NCI-H2196 (cell line): ENCODE data around the gene AGRP.
"Not testable (repeated sequence)": the region's sequence is repeated elsewhere in the genome, so short reads cannot be mapped to it uniquely, and the experiment has no call there.

Experiments used
- DNase-seq: peaks from one replicate; lab custom pipeline; 2025; ENCODE audit not compliant: unreplicated experiment; lab: John Stamatoyannopoulos, UW

AGRP gene, protein sequence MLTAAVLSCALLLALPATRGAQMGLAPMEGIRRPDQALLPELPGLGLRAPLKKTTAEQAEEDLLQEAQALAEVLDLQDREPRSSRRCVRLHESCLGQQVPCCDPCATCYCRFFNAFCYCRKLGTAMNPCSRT

GRCh38 chr16:67483150-67483549 lies at the start of gene AGRP:
AGRP (minus strand) TSS chr16:67483547; CDS start chr16:67483398, 149 bp downstream.
- no peak for DNase-seq

- DNase-seq, result no peak
Observed at GRCh38 chr16:67531247-67531646, 47.9 kb upstream of the AGRP start.

DNA sequence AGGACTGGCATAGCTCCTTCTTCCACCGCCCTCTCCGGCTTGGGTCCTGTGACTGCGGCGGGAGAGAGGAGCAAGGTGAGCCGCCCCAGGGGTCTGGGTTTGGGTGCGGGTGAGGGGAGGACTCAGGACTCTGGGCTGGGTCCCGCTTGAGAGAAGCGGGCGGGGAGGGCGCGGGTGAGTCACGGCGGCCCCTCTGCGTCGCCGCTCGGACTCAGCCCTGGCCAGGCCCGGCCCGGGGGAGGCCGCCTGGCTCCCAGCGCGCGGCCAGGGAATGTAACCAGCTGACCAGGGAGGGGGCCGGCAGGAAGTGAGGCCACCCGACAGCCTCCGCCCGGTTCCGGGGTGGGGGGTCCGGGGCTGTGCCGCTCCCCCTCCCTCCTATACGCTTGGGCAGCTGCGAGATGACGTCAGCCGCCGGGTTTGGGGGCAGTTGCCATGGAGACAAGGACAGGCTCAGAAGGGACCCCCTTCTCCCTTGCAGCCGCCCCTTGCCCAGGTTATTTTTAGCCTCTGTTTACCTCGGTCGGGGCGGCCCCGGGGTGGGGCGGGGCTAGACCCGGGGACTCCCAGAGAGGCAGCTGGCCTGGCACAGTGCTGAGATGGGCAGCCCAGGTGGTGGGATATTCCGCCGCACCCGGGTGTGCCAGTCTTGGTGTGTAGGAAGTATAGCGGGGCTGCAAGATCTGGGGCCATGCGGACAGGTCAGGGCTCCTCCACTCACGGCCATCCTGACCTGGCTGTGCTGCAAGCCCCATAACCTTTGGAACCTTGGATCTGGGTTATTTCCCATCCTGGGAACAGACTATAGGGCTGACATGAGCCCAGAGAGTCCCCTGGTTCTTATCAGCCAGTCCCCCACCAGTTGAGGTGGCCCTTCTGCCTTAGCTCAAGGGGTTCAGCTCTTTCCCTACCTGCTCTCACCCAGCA lies 46.9 kb upstream of the AGRP start:
- peak; percentile 27 for DNase-seq

DNA sequence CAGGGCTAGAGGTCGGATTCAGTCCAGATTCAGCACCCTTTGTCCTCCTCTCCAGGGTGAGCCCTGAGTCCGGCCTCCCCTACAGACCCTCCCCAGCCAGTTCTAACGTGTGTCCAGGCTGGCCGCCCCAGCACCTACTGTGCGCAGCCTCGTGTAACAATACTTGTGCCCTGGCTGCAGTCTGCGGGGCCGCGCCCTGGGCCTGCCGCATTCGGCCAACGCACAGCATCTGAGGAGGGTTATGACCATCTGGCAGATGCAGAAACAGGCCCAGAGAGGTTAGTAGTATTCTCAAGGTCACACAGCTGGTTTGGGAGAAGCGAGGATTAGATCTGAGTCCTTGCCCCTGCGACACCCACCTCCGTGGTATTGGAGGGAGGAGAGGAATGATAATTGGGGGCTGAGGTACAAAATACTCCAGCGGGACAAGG lies 46.2 kb upstream of the AGRP start:
- no peak for DNase-seq

GRCh38 chr16:67528870-67529581 lies 45.7 kb upstream of the AGRP start:
- DNase-seq, result no peak

DNA sequence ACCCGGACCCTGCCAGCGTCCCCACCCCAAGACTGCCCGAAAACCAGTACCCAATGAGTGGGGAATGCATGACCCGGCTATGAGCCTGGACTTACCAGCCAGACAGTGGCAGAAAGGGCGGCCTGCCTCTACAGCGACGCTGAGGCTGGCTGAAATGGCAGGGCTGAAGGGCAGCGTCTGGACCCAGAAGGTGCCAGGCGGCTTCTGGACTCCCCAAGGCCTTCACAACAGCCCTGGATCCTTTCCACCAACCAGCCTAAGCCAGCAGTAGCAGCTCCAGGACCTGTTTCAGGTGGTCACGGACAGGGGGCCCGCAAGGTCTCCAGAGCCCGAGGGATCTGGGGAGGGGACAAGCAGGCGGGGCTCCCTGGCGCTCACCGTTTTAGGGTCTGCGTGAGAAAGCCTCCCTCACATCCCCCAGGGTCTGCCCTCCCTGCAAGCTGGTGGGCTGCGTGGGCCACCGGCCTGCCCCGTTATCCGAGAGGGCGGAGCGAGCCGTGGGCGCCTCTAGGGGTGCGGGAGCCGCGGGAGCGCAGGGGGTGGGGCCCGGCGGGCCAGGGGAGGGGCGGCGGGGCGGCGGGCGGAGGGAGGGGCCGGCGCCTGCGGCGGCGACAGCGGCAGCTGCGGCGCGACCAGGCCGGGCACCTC lies 45.0 kb upstream of the AGRP start, which contains the start of gene RIPOR1:
RIPOR1 (plus strand) TSS at position 608 of the 648 bp plus-strand sequence. CDS start 9,618 bp downstream, outside the sequence.
- DNase-seq, result no peak

DNA sequence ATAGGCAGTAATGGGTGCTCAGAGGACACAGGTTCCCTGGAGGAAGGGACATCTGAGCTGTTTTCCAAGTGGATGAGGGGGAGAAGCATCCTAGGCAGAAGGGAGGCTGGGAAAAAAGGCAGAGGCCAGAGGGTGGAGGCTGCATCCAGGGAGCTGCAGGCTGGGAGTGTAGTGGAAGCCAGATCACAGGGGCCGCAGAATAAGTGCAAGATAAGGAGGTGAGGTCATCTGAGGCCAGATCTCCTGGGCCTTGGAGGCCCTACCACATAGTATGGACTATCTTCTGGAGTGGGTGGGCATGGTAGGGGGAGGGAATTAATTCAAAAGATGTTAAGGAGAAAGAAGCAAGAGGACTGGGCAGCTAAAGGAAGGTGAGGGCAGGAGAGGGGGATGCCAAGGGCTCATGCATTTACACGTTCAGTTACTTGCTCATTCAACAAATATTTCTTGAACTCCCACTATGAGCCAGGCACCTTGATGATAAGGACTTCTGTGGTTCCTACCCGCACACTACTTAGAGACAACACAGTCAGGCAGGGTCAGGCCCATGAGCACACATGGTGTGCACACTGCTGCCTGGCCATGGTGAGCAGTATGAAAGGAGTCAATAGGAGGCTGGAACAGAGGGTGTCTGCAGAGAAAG lies 42.9 kb upstream of the AGRP start:
- DNase-seq, result no peak

DNA sequence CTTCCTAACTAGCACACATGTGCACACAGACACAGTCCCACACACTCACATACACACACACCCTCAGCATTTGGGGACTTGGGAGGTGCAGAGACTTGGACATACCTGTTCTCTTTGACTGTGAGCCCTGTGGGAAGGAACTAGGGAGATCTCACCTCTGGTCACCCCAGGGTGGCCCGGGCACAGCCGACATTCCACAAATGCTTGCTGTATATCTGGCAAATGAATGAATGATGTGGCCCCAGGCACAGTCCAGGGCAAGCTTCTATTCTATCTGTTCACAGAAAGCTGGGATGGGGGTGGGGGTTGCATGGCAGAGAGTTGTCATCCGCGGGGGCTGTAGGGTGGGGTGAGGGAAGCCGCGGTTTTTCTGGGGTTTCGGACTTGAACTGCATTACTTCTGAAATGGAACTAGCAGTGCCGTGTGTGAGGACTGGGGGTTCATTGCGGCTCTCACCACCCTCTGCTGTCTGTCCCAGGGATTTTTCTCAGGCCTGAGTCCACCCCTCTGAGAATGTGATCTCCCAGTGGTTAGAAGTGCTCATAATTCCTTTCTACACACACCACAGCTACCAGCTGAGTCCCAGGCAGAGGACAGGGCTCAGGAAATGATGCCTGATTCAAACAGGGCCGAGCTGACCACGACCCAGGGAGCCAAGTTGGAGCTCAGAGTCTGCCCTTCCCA lies 42.0 kb upstream of the AGRP start:
- no peak for DNase-seq

DNA sequence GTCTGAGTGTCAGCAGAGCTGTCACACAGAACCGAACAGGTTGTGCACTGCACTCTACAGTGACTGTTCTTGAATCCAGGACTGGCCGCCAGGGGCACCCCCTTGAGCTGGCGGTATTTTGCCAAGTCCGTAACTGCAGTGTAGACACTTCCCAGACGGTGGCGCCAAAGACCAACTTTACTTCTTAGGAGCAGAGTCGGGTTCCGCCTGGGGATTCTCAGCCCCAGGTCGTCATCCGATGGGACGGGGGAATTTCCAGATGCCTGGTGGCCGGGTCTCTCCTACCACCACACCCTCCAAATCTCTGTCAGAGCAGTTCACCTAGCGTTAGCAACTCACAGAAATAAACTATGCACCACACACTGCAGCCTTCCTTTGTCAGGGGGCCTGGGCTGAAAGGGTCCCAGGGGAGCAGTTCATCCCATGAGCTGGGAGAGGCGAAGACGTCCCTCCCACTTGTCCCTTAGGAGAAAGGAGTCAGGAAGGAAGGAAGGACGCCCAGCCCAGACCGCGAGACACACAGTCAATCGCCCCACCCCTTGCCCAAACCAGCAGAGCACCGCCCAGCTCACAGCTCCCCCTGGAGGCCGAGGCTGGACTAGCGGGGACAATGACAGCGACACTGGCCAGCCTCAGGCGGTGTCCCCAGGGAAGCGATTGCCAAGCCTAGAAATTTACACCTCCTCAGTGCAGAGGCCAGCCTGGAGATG lies 37.9 kb upstream of the AGRP start:
- peak; percentile 82 for DNase-seq

- DNase-seq, result no peak
Observed at GRCh38 chr16:67519242-67519641, 35.9 kb upstream of the AGRP start.

- no peak for DNase-seq
Observed at GRCh38 chr16:67518676-67519075, 35.3 kb upstream of the AGRP start.

GRCh38 chr16:67517661-67518423 lies 34.5 kb upstream of the AGRP start:
- DNase-seq, result no peak

DNA sequence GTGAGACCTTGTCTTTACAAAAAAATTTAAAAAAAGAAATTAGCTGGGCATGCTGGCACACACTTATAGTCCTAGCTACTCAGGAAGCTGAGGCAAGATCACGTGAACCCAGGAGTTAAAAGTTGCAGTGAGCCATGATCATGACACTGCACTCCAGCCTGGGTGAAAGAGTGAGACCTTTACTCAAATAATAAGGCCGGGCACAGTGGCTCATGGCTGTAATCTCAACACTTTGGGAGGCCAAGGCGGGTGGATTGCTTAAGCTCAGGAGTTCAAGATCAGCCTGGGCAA lies 33.8 kb upstream of the AGRP start:
- no peak for DNase-seq

GRCh38 chr16:67516296-67517154 lies 33.2 kb upstream of the AGRP start:
- no peak for DNase-seq

DNA sequence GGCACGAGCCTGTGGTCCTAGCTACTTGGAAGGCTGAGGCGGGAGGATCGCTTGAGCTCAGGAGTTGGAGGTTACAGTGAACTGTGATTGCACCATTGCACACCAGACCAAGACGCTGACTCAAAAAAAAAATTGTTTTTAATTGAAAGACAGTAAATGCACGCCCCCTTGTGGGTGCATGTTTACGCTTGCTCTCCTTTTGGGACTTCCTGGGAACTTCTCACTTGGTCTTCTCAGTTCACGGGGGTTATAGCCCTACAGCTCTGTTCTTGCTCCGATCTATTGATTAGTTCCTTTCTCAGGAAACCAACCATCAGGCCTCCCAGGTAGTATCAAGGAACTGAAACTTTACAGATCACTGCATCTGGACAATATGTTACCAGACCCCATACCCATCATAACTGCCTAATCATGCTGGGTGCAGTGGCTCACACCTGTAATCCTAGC lies 31.1 kb upstream of the AGRP start:
- DNase-seq, result peak; percentile 53

DNA sequence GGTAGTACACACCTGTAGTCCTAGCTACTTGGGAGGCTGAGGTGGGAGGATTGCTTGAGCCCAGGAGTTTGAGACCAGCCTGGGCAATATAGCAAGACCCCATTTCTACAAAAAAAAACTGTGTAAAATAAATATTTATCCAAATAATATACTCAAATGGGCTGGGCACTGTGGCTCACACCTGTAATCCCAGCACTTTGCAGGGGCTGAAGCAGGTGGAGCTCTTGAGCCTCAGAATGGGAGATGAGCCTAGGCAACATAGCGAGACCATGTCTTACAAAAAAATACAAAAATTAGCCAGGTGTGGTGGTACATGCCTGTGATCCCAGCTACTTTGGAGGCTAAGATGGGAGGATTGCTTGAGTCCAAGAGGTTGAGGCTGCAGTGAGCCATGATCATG lies 30.5 kb upstream of the AGRP start:
- DNase-seq, result not testable (repeated sequence)

DNA sequence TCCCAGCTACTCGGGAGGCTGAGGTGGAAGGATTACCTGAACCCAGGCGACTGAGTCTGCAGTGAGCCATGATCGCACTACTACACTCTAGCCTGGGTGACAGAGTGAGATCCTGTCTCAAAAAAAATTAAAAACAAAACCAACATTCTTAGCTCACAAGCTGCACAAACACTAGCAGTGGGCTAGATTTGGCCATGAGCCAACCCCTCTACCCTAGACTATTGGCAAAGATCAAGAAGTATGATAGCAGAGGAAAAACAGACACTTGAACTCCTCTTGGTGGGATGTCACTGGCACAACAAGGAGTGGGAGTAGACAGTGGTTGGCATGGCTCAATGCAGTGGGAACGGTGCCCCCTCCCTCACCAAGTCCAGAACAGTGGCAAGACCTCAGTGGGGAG lies 25.7 kb upstream of the AGRP start:
- DNase-seq, result no peak

DNA sequence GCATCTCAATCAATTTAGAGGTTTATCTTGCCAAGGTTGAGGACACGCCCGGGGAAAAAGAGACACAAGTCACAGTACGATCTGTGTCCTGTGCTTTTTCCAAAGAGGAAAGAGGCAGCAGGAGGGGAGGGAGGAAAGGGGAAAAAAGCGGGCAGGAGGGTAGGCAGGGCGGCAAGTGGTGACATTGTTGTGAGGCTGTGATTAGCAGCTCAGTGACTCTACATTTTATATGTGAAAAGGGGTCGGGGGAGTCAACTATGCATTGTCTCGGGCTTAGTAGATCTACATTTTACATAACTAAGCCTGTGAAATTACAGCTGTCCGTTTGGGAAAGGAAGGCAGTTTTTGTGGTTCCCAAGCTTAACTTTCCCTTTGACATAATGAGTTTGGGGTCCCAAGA lies 23.1 kb upstream of the AGRP start:
- no peak for DNase-seq
